CD4-positive, alpha-beta T cell treated with Interleukin-15 for 4 hours (primary cell): ENCODE results near the gene CTAG1A.
A peak's percentile ranks its signal among the peaks of the same experiment; 100 is the strongest.
"Not testable (repeated sequence)": the region's sequence is repeated elsewhere in the genome, so short reads cannot be mapped to it uniquely, and the experiment has no call there.

Experiments used
- DNase-seq: peaks from one replicate; pipeline ENCODE4 v3.0.0-alpha.2; 2020; ENCODE audit warnings: low spot score

The CTAG1A gene

GRCh38 chrX:154573061-154573460, 11.9 kb upstream of the CTAG1A start:
- DNase-seq = not testable (repeated sequence)

GRCh38 chrX:154575076-154575475, 9.9 kb upstream of the CTAG1A start:
- not testable (repeated sequence) for DNase-seq

GRCh38 chrX:154582994-154583393, 1.9 kb upstream of the CTAG1A start:
- DNase-seq = not testable (repeated sequence)

GRCh38 chrX:154590415-154590814, 5.5 kb downstream of the CTAG1A start:
- DNase-seq = not testable (repeated sequence)

DNA sequence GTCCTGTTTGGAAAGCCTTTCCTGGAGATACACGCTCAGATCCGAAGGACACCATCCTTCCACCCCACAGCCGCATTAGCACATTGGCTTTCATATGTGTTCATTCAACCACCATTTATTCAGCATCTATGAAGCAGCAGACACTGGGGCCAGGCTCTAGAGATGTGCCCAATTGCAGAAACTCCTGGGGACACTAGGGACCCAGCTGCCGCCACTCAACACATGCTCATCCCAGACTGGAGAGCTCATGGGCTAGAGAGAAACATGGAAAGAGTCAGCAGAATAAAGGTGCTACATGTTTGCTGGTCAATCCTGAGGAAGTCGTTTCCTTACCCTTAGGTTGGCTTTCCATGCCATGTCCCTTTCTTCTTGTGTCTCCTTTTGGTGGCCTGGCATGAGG, 7.6 kb downstream of the CTAG1A start:
- no peak for DNase-seq

GRCh38 chrX:154593201-154593600, 8.3 kb downstream of the CTAG1A start:
- DNase-seq = no peak

DNA sequence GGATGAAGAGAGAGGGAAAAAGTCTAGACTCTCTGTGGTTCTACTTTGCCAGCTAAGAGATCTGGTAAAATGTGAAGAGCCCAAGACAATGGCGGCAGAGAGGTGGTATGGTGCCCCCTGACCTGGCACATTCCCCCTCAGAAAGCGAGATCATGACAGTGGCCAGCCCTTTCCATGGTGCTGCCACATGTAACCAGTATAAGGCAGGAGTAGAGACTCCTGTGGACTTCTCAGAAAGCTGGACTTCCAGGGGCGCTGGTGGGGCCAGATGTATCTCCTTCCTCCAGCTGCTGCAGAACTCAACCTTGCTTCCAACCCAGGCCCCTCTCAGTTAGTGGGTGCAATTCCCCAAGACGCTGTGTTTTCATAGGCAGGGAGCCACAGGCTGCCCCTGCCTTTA, 9.6 kb downstream of the CTAG1A start:
- no peak for DNase-seq

DNA sequence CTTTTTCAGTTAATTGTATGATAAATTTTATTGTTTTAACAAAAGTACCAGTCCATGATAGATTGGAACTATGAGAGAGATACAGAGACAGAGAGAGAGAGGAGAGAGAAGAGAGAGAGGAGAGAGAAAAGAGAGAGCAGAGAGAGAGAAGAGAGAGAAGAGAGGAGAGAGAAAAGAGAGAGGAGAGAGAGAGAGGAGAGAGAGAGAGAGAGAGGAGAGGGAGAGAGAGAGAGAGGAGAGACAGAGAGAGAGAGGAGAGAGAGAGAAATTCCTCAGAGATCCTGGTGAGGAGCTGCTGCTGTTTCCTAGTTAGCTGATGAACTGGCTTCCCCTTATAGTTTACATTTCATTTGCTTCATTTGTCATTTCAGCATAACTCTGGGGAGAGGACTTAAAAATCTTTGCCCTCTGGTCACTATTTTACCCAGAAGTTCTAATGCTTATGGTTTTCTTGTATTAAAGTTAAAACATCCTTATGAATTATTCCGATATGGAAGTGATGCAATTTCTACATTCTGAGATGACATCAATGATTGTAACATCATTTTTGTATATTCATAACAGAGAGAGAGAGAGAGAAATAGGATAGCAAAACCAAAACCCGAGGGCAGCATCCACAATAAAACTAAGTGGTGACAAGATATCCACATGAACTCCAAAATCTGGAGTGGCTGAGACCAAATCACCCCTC, 10.8 kb downstream of the CTAG1A start:
- DNase-seq = no peak

DNA sequence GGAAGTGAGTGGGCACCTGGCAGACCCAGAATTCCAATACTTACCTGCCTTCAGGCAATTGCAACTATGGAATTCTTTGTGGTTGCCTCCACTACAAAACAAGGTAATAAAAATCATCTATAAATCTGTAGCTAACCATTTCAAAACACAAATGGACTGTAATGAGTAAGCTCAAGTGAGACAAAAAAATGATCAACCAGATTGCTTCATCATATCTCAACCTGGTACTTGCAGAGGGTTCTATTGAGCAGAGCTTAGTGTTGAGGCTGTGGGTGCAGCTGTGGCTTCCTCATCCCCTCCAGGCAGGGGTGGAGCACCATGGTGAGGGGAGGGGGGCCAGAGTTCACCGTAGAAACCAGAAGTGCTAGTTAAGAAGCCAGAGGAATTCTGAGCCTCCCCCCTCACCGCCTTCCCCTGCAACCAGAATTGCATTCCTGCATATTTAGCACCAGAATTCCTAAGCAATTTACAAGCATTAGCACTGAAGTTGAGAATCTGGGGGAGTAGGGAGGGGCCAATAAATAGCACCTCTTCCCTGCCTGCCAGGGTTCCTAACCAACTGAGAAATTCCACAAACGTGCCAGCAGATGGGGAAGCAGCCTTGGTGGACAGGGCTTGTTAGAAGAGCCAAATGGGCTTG, 11.5 kb downstream of the CTAG1A start:
- DNase-seq = peak; percentile 6

DNA sequence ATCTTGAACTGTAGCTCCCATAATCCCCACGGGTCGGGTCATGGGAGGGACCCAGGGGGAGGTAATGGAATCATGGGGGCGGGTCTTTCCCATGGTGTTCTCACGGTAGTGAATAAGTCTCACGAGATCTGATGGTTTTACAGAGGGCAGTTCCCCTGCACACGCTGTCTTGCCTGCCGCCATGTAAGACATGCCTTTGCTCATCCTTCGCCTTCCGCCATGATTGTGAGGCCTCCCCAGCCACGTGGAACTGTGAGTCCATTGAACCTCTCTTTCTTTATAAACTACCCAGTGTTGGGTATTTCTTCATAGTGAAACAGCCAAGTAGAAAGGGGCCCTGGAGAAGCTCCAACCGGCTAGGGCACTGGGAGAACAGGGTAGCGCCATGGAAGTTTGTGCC, 12.3 kb downstream of the CTAG1A start:
- no peak for DNase-seq

- DNase-seq = no peak
Measured at GRCh38 chrX:154598656-154599055, 13.7 kb downstream of the CTAG1A start.

DNA sequence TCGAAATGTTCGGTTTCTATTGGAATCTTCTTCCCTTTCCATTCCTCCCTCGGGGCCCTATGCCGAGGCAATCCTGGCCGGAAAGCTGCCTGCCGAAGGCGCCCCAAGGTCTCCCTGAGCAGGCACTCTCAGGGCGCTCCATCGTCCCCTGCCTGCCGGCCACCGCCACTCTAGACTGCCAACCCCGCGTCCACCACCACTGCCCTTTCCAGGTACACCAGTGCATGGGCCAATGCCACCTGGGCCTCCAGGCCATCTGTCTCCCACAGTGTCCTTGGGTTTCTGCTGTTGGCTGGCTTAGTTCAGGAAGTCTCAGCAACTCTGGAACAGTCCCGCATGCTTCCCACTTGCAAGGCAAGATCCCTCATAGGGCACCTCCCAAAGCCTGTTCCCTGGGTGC, 14.6 kb downstream of the CTAG1A start:
- DNase-seq = no peak

- DNase-seq = no peak
Measured at GRCh38 chrX:154600759-154601374, 15.9 kb downstream of the CTAG1A start.

DNA sequence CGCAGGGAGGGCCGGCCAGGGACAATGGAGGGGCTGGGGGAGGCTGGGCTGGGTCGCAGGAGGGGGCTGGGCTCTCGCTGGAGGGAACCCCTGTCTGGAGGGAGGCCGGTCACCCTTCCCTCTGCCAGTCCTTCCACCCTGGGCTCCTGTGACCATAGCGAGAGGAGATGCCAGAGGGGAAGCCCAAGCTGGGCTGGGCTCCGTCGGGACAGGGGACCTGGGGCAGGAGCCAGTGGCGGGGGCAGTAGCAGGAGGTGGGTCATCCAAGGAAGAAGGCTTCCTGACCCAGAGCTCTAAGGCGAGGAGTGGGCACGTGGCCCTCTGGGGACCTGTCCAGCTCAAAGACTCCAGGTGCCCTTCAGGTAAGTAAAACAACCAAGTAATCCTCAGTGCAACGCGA, 17.3 kb downstream of the CTAG1A start:
- DNase-seq = no peak

DNA sequence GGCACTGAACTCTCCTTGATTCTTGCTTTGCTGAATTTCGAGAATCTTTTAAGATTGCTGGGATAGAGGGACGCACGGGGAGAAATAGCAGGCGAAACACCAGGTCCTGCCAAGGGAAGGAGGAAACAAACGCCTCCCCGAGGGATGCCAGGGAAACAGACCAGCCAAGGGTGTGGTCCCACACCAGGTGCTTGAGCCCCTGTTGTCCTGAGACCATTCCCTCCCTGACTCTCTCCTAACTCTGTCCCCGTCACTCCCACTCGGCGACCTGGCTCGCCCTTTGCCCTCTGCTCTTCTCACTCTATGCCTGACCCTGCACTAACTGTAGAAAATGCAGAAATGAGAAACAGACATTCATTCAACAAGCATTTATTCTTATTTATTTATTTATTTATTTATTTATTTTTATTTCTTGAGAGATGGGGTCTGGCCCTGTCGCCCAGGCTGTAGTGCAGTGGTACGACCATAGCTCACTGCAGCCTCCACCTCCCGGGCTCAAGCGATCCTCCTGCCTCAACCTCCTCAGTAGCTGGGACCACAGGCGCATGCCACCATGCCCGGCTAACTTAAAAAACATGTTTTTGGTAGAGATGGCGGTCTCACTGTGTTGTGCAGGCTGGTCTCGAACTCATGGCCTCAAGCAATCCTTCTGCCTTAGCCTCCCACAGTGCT, 18.0 kb downstream of the CTAG1A start:
- no peak for DNase-seq

DNA sequence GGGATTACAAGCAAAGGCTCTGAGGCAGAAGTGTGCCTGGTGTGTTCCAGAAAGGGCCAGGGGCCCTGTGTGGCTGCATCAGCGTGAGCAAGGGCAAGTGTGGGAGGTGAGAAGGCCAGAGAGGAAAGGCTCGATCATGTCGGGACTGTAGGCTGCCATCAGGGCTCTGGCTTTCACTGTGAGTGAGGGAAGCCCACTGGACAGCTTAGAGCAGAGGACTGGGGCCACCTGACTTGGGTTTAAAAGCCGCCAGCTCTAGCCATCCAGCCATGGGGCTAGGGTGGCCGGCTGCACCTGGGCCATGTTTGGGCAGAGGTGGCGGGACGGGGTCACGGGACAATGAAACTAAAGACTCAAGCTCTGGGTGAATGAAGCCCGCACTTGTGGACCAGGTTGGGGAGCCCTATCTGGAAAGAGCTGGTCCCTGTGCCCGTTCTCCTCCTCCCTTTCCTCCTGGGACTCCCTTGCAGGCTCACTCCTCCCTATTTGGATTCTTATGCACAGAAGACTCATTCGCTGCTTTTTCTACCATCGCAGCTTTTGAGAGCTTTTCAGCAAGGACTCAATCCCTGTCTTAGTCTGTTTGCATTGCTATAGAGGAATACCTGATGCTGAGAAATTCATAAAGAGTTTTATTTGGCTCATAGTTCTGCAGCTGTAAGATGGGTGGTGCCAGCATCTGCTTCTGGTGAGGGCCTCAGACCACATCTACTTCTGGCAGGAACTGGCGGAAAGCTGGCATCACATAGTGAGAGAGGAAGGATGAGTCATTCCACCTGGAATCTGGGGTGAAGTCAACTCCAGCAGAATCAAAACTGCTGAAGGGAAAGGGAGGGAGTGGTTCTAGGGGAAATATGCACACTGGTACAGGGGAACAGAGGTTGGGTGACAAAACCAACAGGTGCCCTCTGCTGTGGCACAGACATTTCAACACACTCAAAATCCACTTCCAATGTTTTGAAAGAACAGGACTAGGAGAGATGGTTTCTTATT, 18.8 kb downstream of the CTAG1A start:
- DNase-seq = no peak

GRCh38 chrX:154605566-154605965, 20.6 kb downstream of the CTAG1A start:
- DNase-seq = no peak

DNA sequence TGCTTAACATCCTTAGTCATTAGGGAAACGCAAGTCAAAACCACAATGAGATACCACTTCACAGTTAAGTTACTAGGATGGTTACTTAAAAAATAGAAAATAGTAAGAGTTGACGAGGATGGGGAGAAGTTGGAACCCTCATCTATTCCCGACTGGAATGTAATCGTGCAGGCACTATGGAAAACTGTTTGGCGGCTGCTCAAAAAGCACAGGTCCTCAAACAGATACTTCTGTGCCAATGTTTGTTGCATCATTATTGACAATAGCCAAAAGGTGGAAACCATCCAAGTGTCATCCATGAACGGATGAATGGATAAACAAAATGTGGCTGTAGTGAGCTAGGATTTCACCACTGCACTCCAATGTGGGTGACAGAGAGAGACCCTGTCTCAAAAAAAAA, 22.4 kb downstream of the CTAG1A start:
- DNase-seq = no peak

GRCh38 chrX:154607976-154608375, 23.0 kb downstream of the CTAG1A start:
- not testable (repeated sequence) for DNase-seq

DNA sequence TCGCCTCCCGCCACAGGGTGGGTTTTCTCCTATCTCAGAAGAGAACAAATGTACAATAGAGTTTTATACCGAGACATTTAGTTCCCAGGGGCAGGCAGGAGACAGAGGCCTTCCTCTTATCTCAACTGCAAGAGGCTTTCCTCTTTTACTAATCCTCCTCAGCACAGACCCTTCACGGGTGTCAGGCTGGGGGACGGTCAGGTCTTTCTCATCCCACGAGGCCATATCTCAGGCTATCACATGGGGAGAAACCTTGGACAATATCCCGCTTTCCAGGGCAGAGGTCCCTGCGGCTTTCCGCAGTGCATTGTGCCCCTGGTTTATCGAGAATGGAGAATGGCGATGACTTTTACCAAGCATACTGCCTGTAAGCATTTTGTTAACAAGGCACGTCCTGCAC, 23.9 kb downstream of the CTAG1A start:
- not testable (repeated sequence) for DNase-seq

GRCh38 chrX:154611146-154611545, 26.2 kb downstream of the CTAG1A start:
- DNase-seq = not testable (repeated sequence)

DNA sequence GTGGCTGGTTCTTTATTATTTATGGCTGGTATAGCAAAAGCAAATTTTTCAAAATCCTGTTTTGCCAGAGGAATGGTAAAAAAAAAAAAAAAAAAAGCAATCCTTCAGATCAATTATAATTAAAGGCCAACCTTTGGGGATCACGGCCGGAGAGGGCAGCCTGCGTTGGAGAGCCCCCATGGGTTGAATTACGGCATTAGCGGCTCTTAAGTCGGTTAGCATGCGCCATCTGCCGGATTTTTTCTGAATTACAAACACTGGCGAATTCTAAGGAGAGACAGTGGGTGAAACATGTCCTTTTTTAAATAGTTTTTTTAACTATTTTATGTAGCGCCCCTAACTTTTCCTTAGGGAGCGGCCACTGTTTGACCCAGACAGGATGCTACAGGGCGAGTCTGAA, 28.7 kb downstream of the CTAG1A start:
- not testable (repeated sequence) for DNase-seq
